Eye (tissue), 1 donor: ENCODE data around the gene PFN1.

ENCODE experiments used
- DNase-seq: peaks from one replicate; pipeline ENCODE4 v3.0.0-alpha.2; 2015

The PFN1 gene

GRCh38 chr17:4967539-4968485 is 19.5 kb upstream of the PFN1 start, which contains the start of gene SPAG7:
Gene SPAG7, minus strand, starts transcription at chr17:4967817. Its CDS starts 13 bp downstream, at chr17:4967804.
- peak; percentile 100 for DNase-seq

DNA sequence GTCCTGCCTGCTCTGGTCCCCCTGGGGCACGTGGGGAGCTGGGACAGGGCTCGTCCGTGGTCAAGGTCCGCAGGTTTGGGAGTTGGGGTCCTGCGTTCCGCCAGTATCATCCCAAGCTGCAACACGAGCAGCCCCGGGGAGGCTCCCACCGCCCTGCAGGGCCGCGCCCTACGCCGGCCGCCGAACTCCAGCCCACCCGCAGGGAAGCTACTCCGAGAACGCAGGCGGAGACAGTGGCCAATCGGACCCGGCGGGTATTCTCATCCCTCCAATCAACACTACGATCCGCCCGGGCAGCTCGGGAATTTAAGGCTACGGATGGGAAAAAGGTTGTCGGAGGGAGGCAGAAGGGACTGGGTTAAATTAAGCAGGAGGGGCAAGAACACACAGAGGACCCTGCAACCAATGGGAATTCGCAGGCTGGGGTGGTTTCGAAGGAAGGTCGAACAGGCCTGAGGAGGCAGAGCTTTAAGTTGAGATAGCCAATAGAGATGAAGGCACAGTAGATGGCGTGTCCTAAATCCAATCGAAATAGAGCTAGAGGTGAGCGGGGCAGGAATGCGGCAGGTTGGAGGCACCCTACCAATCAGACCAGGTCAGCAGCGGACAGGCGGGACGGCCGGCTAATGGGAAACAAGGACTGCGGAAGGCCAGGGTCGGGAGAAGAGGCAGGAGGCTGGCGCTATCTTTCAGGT is 18.7 kb upstream of the PFN1 start:
- peak; percentile 99 for DNase-seq

GRCh38 chr17:4965311-4965986 is 17.1 kb upstream of the PFN1 start:
- DNase-seq, result no peak

GRCh38 chr17:4960279-4960922 is 12.1 kb upstream of the PFN1 start:
- no peak for DNase-seq

DNA sequence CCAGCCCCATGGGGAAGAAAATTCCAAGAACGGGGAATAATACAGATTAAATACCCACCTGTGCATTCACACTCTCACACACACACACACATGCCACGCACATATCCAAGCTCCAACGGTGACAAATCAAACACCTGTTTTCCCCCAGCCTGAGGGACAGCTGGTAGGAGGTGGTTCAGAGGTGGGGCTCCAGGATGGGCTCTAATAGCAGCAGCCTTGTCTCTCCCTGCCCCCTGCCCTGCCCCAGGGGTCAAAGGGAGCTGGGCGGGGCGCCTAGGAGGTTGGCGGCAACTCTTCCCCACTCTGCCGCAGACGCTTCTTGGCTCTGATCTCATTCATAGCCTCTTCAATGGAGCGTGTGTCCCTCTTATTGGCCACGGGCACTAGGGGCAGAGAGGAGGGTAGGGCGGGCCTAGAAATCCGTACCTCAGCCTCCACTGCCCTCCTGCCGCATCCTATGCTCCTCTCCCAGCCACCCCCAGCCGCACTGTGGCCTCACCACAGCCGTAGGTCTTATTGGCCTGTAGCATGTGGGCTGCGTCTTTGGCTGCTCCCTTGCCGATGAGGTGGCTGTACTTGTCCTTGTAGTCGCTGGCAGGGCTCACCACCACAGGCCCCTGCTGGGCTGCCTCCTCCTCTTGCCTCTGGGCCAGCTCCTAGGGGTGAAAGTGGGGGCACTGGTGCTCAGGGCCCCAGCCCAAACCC is 11.1 kb upstream of the PFN1 start:
- DNase-seq, result no peak

- no peak for DNase-seq
Observed at GRCh38 chr17:4958102-4958501, 9.8 kb upstream of the PFN1 start.

- DNase-seq, result no peak
Observed at GRCh38 chr17:4956493-4957061, 8.2 kb upstream of the PFN1 start.

GRCh38 chr17:4955091-4955490 is 6.8 kb upstream of the PFN1 start:
- DNase-seq, result no peak

DNA sequence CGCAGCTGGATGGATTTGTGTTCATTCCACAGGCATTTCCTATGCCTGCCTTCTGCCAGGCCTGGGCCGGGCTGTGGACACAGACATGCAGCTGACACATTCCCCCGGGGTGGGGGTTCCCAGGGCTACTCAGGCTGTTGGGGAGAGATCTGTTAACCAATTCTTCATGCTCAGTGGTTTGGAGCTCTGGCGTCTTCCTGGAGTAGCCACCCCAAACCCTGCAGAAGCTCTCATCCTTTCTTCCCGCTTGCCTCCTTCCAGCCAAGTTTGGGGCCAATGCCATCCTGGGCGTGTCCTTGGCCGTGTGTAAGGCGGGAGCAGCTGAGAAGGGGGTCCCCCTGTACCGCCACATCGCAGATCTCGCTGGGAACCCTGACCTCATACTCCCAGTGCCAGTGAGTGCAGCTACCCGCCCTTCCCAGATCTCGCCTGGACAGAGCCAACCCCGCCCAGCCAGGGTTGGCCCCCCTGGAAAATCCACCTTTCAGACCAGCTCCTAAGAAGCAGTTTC is 5.2 kb upstream of the PFN1 start:
- DNase-seq, result peak; percentile 14

GRCh38 chr17:4951486-4951885 is 3.2 kb upstream of the PFN1 start:
- DNase-seq, result no peak

GRCh38 chr17:4950746-4951204 is 2.4 kb upstream of the PFN1 start, which contains the start of gene ENO3:
Gene ENO3, plus strand, starts transcription at chr17:4951119. Its CDS starts 711 bp downstream, at chr17:4951830.
- DNase-seq, result peak; percentile 45

DNA sequence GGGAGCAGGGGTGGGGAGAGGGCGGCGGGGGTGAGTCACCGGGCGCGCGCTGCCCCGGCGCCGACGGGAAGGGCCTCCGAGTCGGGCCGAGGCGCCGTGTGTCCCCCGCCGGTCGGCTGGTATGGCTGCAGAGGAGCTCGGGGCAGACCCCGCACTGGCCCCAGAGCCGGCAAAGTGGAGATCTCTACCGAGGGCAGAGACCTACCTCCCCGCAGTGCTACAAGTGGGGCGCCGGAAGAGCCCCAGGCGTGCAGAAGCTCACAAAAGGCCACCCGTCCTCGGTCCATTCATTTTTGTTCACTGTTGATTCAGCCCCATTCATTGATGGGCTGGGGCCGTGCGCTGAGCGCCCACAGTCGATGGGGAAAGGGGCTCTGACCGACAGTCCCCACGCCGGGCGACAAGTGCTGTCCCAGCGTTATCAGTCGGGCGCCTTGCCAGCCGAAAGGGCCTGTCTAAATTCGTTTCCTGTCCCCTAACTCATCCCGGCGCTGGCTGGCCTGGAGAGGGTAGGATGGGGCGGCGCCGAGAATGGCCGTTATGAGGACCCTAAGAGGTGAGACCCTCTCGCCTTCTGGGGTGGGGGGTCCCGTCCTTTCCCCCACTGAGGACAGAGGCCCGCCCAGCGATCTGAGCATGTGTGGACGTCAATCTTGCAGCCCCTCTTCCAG is 1.9 kb upstream of the PFN1 start:
- DNase-seq, result peak; percentile 61

DNA sequence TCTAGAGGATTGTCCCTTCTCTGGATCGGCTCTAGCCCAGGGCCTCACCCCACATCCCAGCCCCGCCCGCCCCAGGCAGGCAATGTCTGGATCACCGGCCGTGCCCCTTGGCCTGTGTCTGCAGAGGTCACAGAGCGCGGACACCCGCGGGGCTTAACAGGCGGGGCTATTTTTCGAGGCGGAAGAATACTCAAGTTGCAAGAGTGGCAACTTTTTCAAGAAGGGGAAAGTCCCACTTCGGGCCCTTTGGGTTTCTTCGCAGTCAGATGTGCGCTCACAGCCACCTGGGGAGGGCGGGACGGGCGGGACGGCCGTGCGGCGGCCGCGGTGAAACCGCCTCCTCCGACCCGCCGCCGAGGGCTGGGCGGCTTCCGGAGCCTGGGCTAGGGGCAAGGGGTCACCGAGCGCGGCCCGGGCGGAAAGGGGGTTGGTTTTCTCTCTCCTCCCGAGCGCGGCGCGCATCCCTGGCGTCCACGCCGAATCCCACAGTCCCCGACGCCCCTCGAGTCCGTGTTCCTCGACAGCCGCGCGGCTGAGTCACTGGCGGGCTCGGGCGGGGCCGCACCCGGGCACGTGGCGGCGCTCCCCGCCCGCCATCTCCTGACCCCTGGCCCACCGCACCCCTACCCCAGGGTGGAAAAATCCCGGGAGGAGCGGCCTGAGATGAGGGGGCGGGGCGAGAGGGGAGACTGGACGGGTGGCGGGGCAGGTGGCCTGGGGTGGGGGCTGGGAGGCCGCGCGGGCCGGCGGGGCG is 1.2 kb upstream of the PFN1 start:
- peak; percentile 83 for DNase-seq

- DNase-seq, result peak; percentile 92
Observed at GRCh38 chr17:4948931-4949320, 596 bp upstream of the PFN1 start.

DNA sequence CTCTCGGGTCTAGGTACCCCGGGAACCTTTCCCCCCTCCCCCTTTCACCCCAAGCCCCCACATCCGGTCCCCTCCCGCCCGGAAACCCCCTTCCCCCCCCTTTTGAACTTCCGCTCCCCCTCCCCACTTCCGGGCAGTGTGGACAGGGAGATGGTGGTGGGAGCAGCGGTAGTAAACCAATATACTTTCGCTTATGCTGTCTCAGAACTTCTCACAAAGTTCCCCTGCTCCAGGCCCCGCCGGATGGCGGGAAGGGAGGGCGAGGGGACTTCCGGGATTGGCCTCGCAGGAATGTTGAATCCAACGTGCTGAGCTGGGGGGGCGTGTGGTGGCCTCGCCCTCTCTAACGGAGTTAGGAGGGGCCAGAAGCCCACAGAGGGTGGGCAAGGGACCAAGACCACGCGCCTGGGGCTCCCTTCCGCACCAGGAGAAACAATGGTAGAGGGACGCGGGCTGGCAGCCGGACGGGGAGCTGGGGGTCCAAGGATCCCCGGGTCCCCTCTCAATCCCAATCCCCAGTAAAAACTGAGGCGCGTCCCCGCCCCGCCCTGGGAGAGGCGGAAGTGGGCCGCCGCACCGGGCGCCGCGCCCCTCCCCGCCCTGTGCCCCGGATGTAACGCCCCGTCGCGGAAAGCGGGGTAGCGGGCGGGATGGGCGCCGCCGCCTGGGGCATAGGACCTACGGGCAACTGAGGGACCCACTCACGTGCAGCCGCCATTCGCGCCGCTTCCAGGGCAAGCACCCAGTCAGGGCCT is 742 bp downstream of the PFN1 start:
- DNase-seq, result peak; percentile 81

DNA sequence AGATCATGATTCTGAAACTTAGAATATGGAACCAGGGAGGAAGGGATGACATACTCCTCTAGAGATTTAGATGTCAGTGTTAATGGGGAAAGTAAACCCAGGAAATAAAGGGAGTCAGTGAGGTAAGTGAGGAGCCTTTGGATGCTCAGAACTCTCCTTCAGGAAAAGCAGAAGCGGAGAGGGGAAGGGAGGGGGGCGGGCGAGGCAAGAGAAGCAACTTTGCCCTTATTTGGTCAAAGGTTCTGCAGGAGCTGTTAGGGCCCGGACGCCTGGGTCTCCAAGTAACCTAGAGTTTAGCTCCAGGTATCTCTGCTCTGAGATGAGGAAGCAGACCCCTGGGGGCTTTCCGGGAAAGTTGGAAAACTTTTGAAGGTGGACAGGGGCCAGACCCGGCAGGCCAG is 1.3 kb downstream of the PFN1 start:
- DNase-seq, result peak; percentile 12

DNA sequence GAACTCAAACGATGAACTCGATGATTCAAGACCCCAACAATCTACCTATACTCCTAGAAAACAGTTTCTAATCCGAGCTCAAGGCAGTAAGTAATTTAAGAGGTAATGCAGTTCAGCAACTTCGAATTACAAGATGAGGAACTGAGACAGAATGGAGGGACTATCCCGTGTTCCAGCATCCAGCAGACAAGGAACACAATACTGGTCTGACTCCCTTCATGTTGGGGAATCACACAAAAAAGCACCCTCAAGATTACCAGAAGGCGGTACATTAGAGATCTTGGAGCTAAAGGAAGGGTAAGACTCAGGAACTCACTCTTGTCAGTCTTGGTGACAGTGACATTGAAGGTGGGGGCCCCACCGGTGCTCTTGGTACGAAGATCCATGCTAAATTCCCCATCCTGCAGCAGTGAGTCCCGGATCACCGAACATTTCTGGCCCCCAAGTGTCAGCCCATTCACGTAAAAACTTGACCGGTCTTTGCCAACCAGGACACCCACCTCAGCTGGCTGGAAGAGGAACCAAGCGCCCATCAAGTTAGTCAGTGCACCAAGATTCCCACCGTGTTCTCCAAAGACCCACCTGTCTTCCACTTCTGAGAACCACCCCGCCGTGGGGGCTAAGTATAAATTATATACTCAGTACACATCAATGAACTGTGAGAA is 1.9 kb downstream of the PFN1 start:
- no peak for DNase-seq

DNA sequence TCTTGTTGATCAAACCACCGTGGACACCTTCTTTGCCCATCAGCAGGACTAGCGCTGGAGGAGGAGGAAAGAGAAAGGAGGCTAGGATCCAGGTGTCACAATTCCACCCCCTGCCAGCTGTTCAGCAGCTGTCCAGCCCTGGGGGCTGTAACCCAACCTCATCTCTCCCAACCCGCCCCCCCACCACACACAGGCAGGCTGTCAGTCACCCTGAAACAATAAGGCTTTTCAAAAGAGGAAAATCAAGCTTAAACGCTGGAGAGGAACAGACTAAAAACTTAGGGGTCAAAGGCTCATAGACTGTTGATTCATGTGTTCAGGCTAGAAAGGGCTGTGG is 2.4 kb downstream of the PFN1 start:
- DNase-seq, result no peak
